ENCODE data around the gene OR51B4. TPM values are rescaled to one million over a fixed set of nuclear protein-coding genes. Genes with fewer than 3 reads are reported as not detected.
"Not testable (repeated sequence)": the region's sequence is repeated elsewhere in the genome, so short reads cannot be mapped to it uniquely, and the experiment has no call there.

Gene OR51B4
- total RNA-seq, 4 donors from 2014 or later, result not detected

- TF ChIP-seq POLR2A (IDR thresholded peaks at IDR 0.05) (no peak), POLR2AphosphoS5 (IDR thresholded peaks at IDR 0.05) (no peak), EP300 (IDR thresholded peaks at IDR 0.05) (no peak)
- Histone ChIP-seq H3K36me3 (no peaks in the 10 kb centered on the region), H3K9me3 (peaks cover 0 to 7% (median 0%) of the 10 kb centered on the region in 3 donors), H3K4me1 (no peaks in the 10 kb centered on the region), H3K27ac (no peak overlapping the region), H3K27me3 (no peaks in the 10 kb centered on the region), H3K4me3 (no peak overlapping the region)
- 50 to 51% methylated on average over 1 to 2 of the region's 2 CpGs for WGBS, 2 donors (ENCODE audit: low coverage in 1 of 2)
- no peak for ATAC-seq
These were observed 35.9 kb downstream of the OR51B4 start for GRCh38 chr11:5265832-5266231.

DNA sequence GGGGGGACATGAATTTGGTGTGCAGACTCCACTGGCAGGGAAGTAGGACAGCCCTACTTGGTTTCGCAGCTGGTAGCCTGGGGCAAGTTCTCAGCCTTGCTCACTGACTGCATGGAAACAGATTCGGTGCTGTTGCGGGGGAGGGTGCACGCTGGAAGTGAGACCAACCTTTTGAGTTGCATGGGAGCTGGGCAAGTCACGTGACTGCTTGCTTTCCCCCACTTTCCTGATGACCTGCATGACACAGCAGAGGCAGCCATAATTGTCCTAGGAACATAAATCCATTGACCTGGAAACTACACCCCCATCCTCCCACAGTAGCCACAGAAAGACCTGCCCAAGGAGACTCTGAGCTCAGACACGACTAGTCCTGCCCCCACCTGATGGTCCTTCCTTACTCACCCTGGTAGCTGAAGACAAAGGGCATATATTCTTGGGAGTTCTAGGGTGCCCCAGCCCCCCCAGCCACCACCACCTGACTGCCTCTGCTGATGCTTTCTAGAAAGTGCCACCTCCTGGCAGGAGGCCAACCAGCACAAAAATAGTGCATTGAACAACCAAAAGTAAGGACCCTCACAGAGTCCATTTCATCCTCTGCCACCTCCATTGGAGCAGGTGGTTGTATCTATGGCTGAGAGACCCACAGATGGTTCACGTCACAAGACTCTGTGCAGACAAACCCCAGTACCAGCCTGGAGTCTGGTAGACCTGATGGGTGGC lies 43.0 kb downstream of the OR51B4 start:
- Histone ChIP-seq H3K4me1 (no peaks in the 10 kb centered on the region), H3K9me3 (peaks cover 0 to 22% (median 0%) of the 10 kb centered on the region in 3 donors), H3K36me3 (no peaks in the 10 kb centered on the region), H3K27ac (no peak overlapping the region), H3K4me3 (no peak overlapping the region), H3K27me3 (no peaks in the 10 kb centered on the region)
- TF ChIP-seq EP300 (IDR thresholded peaks at IDR 0.05) (no peak), POLR2A (IDR thresholded peaks at IDR 0.05) (no peak), POLR2AphosphoS5 (IDR thresholded peaks at IDR 0.05) (no peak)
- TF ChIP-seq, protein P1, sequence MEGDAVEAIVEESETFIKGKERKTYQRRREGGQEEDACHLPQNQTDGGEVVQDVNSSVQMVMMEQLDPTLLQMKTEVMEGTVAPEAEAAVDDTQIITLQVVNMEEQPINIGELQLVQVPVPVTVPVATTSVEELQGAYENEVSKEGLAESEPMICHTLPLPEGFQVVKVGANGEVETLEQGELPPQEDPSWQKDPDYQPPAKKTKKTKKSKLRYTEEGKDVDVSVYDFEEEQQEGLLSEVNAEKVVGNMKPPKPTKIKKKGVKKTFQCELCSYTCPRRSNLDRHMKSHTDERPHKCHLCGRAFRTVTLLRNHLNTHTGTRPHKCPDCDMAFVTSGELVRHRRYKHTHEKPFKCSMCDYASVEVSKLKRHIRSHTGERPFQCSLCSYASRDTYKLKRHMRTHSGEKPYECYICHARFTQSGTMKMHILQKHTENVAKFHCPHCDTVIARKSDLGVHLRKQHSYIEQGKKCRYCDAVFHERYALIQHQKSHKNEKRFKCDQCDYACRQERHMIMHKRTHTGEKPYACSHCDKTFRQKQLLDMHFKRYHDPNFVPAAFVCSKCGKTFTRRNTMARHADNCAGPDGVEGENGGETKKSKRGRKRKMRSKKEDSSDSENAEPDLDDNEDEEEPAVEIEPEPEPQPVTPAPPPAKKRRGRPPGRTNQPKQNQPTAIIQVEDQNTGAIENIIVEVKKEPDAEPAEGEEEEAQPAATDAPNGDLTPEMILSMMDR (IDR thresholded peaks at IDR 0.05), result no peak
- ATAC-seq, result no peak
- 61 to 65% methylated on average over 4 to 5 of the region's 7 CpGs for WGBS, 2 donors (ENCODE audit: low coverage in 1 of 2)

DNA sequence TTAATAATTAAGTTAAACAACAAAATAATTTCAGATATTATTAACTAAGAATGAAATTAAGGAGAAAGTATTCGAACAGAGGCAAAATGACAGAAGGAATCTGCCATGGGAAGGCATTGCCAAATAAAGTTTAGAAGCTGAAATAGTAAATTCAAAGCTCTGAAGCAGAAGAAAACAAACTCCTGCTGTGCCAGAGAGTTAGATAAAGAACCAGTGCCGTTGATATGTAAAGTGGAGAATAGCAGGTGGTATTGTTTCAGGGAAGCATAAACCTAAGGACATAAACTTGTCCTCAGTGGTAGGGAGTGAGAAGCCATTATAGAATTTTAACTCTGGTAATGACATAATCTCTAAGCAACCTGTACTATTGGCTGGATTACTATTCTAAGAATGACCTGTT lies 44.5 kb downstream of the OR51B4 start:
- Histone ChIP-seq H3K27ac (no peak overlapping the region), H3K36me3 (no peaks in the 10 kb centered on the region), H3K27me3 (no peaks in the 10 kb centered on the region), H3K4me1 (no peaks in the 10 kb centered on the region), H3K9me3 (peaks cover 0 to 22% (median 0%) of the 10 kb centered on the region in 3 donors), H3K4me3 (no peak overlapping the region)
- ATAC-seq, result no peak
- WGBS, 2 donors (ENCODE audit: low coverage in 1 of 2), result 14 to 16% methylated on average over 1 to 2 of the region's 2 CpGs
- TF ChIP-seq, protein P1 (IDR thresholded peaks at IDR 0.05), result no peak

DNA sequence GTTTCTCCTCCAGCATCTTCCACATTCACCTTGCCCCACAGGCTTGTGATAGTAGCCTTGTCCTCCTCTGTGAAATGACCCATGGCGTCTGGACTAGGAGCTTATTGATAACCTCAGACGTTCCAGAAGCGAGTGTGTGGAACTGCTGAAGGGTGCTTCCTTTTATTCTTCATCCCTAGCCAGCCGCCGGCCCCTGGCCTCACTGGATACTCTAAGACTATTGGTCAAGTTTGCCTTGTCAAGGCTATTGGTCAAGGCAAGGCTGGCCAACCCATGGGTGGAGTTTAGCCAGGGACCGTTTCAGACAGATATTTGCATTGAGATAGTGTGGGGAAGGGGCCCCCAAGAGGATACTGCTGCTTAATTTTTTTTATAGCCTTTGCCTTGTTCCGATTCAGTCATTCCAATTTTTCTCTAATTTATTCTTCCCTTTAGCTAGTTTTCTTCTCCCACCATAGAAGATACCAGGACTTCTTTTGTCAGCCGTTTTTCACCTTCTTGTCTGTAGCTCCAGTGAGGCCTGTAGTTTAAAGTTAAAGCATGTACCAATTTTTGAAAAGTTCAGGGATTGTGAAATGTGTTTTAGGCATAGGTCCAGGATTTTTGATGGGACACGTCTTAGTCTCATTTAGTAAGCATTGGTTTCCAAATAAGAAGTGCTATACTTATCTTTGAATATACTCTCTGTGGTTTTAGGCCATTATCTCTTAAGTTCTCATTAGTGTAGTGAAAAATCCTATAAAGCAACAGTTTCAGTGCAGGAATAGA lies 46.9 kb downstream of the OR51B4 start, which contains the start of gene HBG2:
Gene HBG2 (minus strand): TSS at position 136 of the 768 bp plus-strand sequence. CDS start 53 bp downstream, at position 83.
- not testable (repeated sequence) for H3K4me1 ChIP-seq, H3K9me3 ChIP-seq, H3K4me3 ChIP-seq, H3K36me3 ChIP-seq, H3K27me3 ChIP-seq, H3K27ac ChIP-seq, ATAC-seq
- WGBS, 2 donors (ENCODE audit: low coverage in 1 of 2), result 64 to 69% methylated on average over 3 of the region's 9 CpGs

DNA sequence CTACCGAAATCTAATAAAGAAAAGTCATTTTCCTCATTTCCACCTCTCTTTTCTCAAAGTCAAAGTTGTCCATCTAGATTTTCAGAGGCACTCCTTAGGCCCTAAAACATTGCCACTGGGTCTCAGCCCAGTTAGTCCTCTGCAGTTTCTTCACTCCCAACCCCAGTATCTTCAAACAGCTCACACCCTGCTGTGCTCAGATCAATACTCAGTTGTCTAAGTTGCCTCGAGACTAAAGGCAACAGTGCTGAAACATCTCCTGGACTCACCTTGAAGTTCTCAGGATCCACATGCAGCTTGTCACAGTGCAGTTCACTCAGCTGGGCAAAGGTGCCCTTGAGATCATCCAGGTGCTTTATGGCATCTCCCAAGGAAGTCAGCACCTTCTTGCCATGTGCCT lies 47.7 kb downstream of the OR51B4 start:
- H3K4me3 ChIP-seq, H3K27me3 ChIP-seq, H3K9me3 ChIP-seq, H3K27ac ChIP-seq, ATAC-seq, H3K4me1 ChIP-seq, H3K36me3 ChIP-seq: not testable (repeated sequence)
- 74 to 86% methylated on average over 2 of the region's 2 CpGs for WGBS, 2 donors (ENCODE audit: low coverage in 1 of 2)

- not testable (repeated sequence) for H3K27me3 ChIP-seq, H3K9me3 ChIP-seq, H3K27ac ChIP-seq, ATAC-seq, H3K36me3 ChIP-seq, H3K4me3 ChIP-seq, H3K4me1 ChIP-seq
- WGBS, 2 donors (ENCODE audit: low coverage in 1 of 2), result 80% methylated on average over 3 of the region's 5 CpGs; no CpG with 5 or more reads in 1 of the 2 donors
These were observed 48.3 kb downstream of the OR51B4 start for GRCh38 chr11:5253440-5253839.

DNA sequence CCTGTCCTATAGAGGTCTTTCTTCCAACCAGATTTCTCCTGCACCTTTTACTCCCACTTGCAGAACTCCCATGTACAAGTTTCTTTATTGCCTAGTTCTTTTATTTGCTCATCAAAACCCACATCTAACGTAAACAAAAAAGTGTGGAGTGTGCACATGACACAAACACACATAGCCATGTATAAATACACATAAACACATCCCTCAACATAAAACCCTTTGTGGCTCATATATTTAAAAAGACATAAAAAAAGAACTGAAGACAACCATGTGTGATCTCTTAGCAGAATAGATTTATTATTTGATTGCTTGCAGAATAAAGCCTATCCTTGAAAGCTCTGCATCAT lies 48.9 kb downstream of the OR51B4 start:
- H3K9me3 ChIP-seq, result no peaks in the 10 kb centered on the region
- WGBS, 2 donors (ENCODE audit: low coverage in 1 of 2), result 50 to 85% methylated on average over 1 of the region's 1 CpG
- no peak for ATAC-seq
- H3K27me3 ChIP-seq, result no peaks in the 10 kb centered on the region
- H3K4me1 ChIP-seq, result no peaks in the 10 kb centered on the region
- H3K27ac ChIP-seq, result no peak overlapping the region
- no peak for TF ChIP-seq POLR2A (IDR thresholded peaks at IDR 0.05)
- no peak overlapping the region for H3K4me3 ChIP-seq
- H3K36me3 ChIP-seq, result no peaks in the 10 kb centered on the region
